Heart right ventricle (tissue), 16 donors: ENCODE results near the gene IGF2BP1. TPM values are rescaled to one million over a fixed set of nuclear protein-coding genes. Genes with fewer than 3 reads are reported as not detected.

ENCODE experiments used
- ATAC-seq, 8 donors: fragments of 200-7000 bp; cut with Tn5 transposase; one replicate each; pipeline ENCODE4 v1.9.1; 2020; ENCODE audit warnings: mild to moderate bottlenecking in 8 of 8, moderate library complexity in 8 of 8, moderate number of reproducible peaks in 1 of 8
- DNase-seq, 2 donors: peaks; one replicate each; pipeline ENCODE4 v3.0.0-alpha.2; 2020
- H3K27ac ChIP-seq, 10 donors: fragments of 200-600 bp; sonication (generic) in 2 of 10; one replicate each; pipeline versions ENCODE4 v1.5.0 to v1.8.0; 2020 to 2022; ENCODE audit warnings: mild to moderate bottlenecking in 3 of 10
- H3K27me3 ChIP-seq, 7 donors: fragments of 200-600 bp; one replicate each; pipeline ENCODE4 v1.8.0; 2021 to 2022; ENCODE audit warnings: mild to moderate bottlenecking in 2 of 7
- H3K36me3 ChIP-seq, 9 donors: fragments of 200-600 bp; sonication (generic) in 1 of 9; one replicate each; pipeline versions ENCODE4 v1.5.0 to v1.8.0; 2020 to 2022; ENCODE audit warnings: mild to moderate bottlenecking in 2 of 9
- H3K4me1 ChIP-seq, 9 donors: fragments of 200-600 bp; sonication (generic) in 1 of 9; one replicate each; pipeline versions ENCODE4 v1.5.0 to v1.8.0; 2020 to 2022; ENCODE audit warnings: mild to moderate bottlenecking in 4 of 9
- H3K4me3 ChIP-seq, 10 donors: fragments of 200-600 bp; sonication (generic) in 2 of 10; one replicate each; pipeline versions ENCODE4 v1.5.0 to v1.8.0; 2020 to 2022; ENCODE audit warnings: mild to moderate bottlenecking in 7 of 10, moderate library complexity in 2 of 10
- H3K9me3 ChIP-seq, 11 donors: fragments of 200-600 bp in 10 of 11; sonication (generic) in 2 of 11; one replicate each; pipeline versions ENCODE4 v1.5.0 to v1.8.0; 2013 to 2022; ENCODE audit warnings: mild to moderate bottlenecking in 2 of 11, control low read depth in 1 of 11, moderate library complexity in 1 of 11
- CTCF ChIP-seq, 9 donors: fragments of 200-600 bp; sonication (generic) in 2 of 9; IDR thresholded peaks; one replicate each; pipeline versions ENCODE4 v1.5.0 to v1.8.0; 2021 to 2022; ENCODE audit warnings: antibody characterized with exemption in 9 of 9, mild to moderate bottlenecking in 5 of 9, moderate library complexity in 1 of 9
- WGBS, 2 donors: extraction: QIAGEN DNeasy Blood & Tissue Kit; methylation state at CpG; one replicate each; pipeline ENCODE4 v1.1.7; 2013; ENCODE audit warnings: inconsistent platforms in 1 of 2; 5-methylcytosine and 5-hydroxymethylcytosine counted together
- intact Hi-C, 10 donors: fragments of 100-400 bp; cut with DNase I; formaldehyde crosslinking; loops; one replicate each; pipeline versions ENCODE4 v1.11.1 to v1.14.2; 2022
- polyA plus RNA-seq, 2 donors: library from polyadenylated mRNA; stranded (reverse); fragments of 200-250 nt; gene quantifications; one replicate each; pipeline ENCODE4 v1.2.3, GENCODE V29; 2013
- total RNA-seq, 10 donors: library from RNA; stranded (reverse); fragmentation: NEBNext Ultra II Directional in 3 of 10; extraction: Animal tissue kit (Norgen Biotek cat#: 25700) in 3 of 10; gene quantifications; one replicate each; pipeline versions ENCODE4 v1.2.1 to v1.2.4, GENCODE V29; 2021 to 2023
- donor health status: Arrhythmogenic right ventricular cardiomyopathy.
- donor health status: ischemic (EF 13 %, LVEDD 7.1; RV severe dilation, severe dysfunction).
- donor health status: healthy with polysubstance abuse.
- donor health status: DM: no; HTN: yes; CAD: no.
- donor health status: DM: no; HTN: no; CAD: no.
- donor health status: ischemic (EF 25% LVEDD 6.9; RV normal size, moderate dysfunction).
- donor health status: ischemic (EF 25% LVEDD 5.7; RV mildly dilated, moderate dysfunction).
- donor health status: healthy.
- donor health status: DM: yes; HTN: yes; CAD: no.
- donor health status: Ischemic cardiomyopathy.
- donor health status: ischemic (EF 35%, LVEDD 5.7; RV mildly dilated, moderate dysfunction).
- donor health status: nonischemic (EF 11% LVEDD 7.7; RV severe dilation, severe dysfunction).
- donor health status: DM: yes; HTN: yes; CAD: no.
- donor health status: PGD.
- donor health status: ischemic (EF 29% LVEDD 5.4; RV normal size, mild dysfunction).
- donor health status: nonischemic (EF 23%, LVEDD 6.1; RV moderate dilation, normal function).

IGF2BP1 gene
- total and polyA plus RNA-seq, 12 donors = 0.01 TPM; not detected in 11

- H3K9me3 ChIP-seq = no peaks in the 10 kb centered on the region
- DNase-seq = no peak
- peaks cover 34 to 100% (median 99%) of the 10 kb centered on the region in 7 donors for H3K27me3 ChIP-seq
- H3K4me1 ChIP-seq = peaks cover 4 to 21% (median 12%) of the 10 kb centered on the region in 9 donors
- no peak overlapping the region for H3K4me3 ChIP-seq
- intact Hi-C loops = loop anchor here in 1 of 10 donors (2.0 kb wide), 1 partner anchor 15 kb away; no protein-coding TSS in a partner anchor
- H3K36me3 ChIP-seq = no peaks in the 10 kb centered on the region
- H3K27ac ChIP-seq = no peak overlapping the region
- ATAC-seq = no peak
- no peak for TF ChIP-seq CTCF (IDR thresholded peaks at IDR 0.05)
Observed at GRCh38 chr17:49001671-49002070, 4.5 kb downstream of the IGF2BP1 start.

GRCh38 chr17:49002331-49002730 is 5.1 kb downstream of the IGF2BP1 start:
- WGBS, 2 donors = 85 to 93% methylated on average over 2 of the region's 2 CpGs
- intact Hi-C loops = loop anchor here in 1 of 10 donors (2.0 kb wide), 1 partner anchor 16 kb away; no protein-coding TSS in a partner anchor
- no peak for ATAC-seq

GRCh38 chr17:49002766-49003165 is 5.6 kb downstream of the IGF2BP1 start:
- no peak for DNase-seq
- Histone ChIP-seq H3K27me3 (peaks cover 23 to 100% (median 99%) of the 10 kb centered on the region in 7 donors), H3K36me3 (no peaks in the 10 kb centered on the region), H3K9me3 (no peaks in the 10 kb centered on the region), H3K4me3 (no peak overlapping the region), H3K4me1 (peaks cover 0 to 10% (median 4%) of the 10 kb centered on the region in 9 donors), H3K27ac (no peak overlapping the region)
- no peak for TF ChIP-seq CTCF (IDR thresholded peaks at IDR 0.05)
- intact Hi-C loops = loop anchor here in 1 of 10 donors (2.0 kb wide), 1 partner anchor 16 kb away; no protein-coding TSS in a partner anchor
- ATAC-seq = no peak

More at GRCh38 chr17:49002331-49002730, 5.1 kb downstream of the IGF2BP1 start:
- Histone ChIP-seq H3K9me3 (no peaks in the 10 kb centered on the region), H3K4me1 (peaks cover 2 to 14% (median 9%) of the 10 kb centered on the region in 9 donors), H3K4me3 (no peak overlapping the region), H3K27me3 (peaks cover 28 to 100% (median 99%) of the 10 kb centered on the region in 7 donors), H3K36me3 (no peaks in the 10 kb centered on the region), H3K27ac (no peak overlapping the region)
- no peak for DNase-seq
- TF ChIP-seq CTCF (IDR thresholded peaks at IDR 0.05) = no peak

- ATAC-seq = no peak
- Histone ChIP-seq H3K36me3 (no peaks in the 10 kb centered on the region), H3K4me3 (no peak overlapping the region), H3K27me3 (peaks cover 14 to 100% (median 99%) of the 10 kb centered on the region in 7 donors), H3K9me3 (no peaks in the 10 kb centered on the region), H3K27ac (no peak overlapping the region), H3K4me1 (no peaks in the 10 kb centered on the region)
- intact Hi-C loops = loop anchor here in 1 of 10 donors (2.0 kb wide), 1 partner anchor 17 kb away; no protein-coding TSS in a partner anchor
- no peak for TF ChIP-seq CTCF (IDR thresholded peaks at IDR 0.05)
- 7 to 9% methylated on average over 38 to 39 of the region's 39 CpGs for WGBS, 2 donors
- no peak for DNase-seq
Observed at GRCh38 chr17:49003557-49004511, 6.6 kb downstream of the IGF2BP1 start.
